Hepatocyte (in vitro differentiated cells): Measurements from ENCODE around the gene ENTHD1.

Experiments used
- EZH2 ChIP-seq: fragments of 200-600 bp; sonication (generic); IDR thresholded peaks from 2 replicates; pipeline ENCODE4 v1.6.1; 2016; ENCODE audit warnings: antibody characterized with exemption, mild to moderate bottlenecking, borderline replicate concordance
- TF ChIP-seq, protein P1 (sequence below): fragments of 200-600 bp; sonication (generic); IDR thresholded peaks from 2 replicates; pipeline ENCODE4 v1.5.1; 2016; ENCODE audit warnings: antibody characterized with exemption, mild to moderate bottlenecking; ENCODE audit not compliant: poor library complexity

DNA sequence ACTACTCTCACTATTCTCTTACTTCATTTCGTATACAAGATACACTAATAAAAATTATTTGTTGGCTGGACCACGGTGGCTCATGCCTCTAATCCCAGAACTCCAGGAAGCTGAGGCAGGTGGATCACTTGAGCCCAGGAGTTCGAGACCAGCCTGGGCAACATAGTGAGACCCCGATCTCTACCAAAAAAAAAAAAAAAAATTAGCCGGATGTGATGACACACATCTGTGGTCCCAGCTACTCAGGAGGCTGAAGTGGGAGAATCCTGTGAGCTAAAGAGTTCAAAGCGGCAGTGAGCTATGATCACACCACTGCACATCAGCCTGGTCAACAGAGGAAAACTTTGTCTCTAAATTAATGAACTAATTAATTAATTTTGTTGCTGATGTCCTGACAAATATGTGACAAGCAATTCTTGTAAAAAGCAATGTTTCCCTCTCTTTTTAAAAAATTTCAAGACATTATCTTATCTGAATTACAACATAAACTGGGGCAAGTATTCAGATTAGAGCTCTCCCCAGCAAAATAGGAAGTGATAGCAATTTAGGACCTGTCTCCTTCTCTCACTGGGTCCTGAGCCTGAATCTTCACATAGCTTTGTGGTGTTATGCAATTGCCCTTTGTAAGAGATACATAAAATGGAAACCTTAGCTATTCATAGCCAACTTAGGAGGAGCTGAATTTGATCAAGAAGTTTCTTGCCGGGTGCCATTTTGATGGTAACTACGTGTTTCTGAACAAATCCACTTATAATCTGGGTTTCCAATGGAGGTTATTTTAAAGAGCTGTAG lies 49.1 kb upstream of the ENTHD1 start:
- TF ChIP-seq, protein P1, sequence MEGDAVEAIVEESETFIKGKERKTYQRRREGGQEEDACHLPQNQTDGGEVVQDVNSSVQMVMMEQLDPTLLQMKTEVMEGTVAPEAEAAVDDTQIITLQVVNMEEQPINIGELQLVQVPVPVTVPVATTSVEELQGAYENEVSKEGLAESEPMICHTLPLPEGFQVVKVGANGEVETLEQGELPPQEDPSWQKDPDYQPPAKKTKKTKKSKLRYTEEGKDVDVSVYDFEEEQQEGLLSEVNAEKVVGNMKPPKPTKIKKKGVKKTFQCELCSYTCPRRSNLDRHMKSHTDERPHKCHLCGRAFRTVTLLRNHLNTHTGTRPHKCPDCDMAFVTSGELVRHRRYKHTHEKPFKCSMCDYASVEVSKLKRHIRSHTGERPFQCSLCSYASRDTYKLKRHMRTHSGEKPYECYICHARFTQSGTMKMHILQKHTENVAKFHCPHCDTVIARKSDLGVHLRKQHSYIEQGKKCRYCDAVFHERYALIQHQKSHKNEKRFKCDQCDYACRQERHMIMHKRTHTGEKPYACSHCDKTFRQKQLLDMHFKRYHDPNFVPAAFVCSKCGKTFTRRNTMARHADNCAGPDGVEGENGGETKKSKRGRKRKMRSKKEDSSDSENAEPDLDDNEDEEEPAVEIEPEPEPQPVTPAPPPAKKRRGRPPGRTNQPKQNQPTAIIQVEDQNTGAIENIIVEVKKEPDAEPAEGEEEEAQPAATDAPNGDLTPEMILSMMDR, result no peak
- TF ChIP-seq EZH2, result no peak
